Measurements from ENCODE around the gene OR8K1.

The OR8K1 gene

DNA sequence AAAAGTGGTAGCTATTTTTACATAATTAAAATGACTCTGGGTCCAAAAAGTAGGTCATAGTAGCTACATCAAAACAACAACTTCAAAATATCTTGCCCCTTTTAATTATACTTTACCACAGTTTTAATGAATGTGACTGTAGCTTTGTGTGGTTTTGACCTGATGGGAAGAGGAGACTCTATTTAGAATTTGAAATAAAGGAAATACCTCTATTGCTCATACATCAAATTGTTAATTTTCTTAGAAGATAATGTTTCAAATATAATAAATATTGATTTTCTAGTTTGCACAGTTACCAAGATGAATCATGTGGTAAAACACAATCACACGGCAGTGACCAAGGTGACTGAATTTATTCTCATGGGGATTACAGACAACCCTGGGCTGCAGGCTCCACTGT lies at the start of gene OR8K1:
Gene OR8K1, plus strand, starts transcription at position 301 of the 400 bp plus-strand sequence. Its CDS starts 0 bp downstream, at position 301.
- in situ Hi-C loops (cut with MboI; ENCODE audit: low sequenced_read_pairs) = no loop called here

DNA sequence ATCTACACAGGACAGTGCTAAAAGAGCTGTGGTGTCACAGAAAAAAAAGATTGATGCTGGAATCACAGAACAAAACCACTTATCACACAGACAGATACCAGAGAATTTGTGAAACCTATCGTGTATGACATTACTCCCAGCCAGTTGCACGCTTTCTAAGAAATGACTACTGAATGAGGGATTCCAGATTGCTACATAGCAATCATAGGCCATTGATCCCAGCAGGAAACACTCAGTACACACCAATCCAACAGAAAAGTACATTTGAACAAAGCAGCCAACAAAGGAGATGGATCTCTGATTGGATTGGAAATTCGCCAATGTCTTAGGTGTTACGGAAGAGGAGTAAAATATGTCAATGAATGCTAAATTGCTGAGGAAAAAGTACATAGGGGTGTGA lies 48.9 kb upstream of the OR8K1 start:
- in situ Hi-C loops (cut with MboI; ENCODE audit: low sequenced_read_pairs) = no loop called here

DNA sequence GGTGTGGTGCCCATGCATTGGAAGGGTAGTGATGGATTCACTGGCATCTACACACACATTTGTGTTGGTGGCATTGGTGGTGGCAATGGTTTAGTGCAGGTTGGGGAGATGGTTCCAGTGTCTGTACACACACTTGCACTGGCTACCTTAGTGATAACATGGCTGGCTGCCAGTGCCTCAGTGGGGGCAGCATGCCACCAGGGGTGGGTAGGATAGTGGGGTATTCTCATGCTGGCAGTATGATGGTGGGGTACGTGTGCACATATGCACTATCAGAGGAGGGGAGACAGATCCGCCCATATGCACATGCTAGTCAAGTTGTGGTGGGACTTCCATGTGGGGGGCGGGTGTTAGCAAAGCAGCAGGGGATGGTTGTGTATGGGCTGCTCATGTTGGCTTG lies 38.0 kb upstream of the OR8K1 start:
- in situ Hi-C loops (cut with MboI; ENCODE audit: low sequenced_read_pairs) = no loop called here

DNA sequence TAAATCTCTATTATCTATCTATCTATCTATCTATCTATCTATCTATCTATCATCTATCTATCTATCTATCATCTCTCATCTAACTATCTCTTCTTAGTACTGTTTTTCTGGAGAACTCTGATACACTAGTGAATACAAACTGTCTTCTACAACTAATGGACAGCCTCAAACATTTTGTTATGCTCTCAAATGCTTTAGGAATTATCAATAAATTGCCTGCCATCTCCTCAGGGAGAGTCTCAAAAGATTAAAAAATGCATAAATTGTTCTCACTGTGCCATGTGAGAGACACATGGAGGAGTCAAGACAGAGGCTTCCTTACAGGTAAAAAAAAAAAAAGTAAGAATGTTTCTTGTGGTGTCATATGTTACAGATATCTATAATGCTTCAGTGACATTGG lies 31.0 kb upstream of the OR8K1 start, which contains the start of gene OR8K3:
Gene OR8K3, plus strand, starts transcription at position 301 of the 400 bp plus-strand sequence. CDS start 3,163 bp downstream, outside the sequence.
- in situ Hi-C loops (cut with MboI; ENCODE audit: low sequenced_read_pairs) = no loop called here

DNA sequence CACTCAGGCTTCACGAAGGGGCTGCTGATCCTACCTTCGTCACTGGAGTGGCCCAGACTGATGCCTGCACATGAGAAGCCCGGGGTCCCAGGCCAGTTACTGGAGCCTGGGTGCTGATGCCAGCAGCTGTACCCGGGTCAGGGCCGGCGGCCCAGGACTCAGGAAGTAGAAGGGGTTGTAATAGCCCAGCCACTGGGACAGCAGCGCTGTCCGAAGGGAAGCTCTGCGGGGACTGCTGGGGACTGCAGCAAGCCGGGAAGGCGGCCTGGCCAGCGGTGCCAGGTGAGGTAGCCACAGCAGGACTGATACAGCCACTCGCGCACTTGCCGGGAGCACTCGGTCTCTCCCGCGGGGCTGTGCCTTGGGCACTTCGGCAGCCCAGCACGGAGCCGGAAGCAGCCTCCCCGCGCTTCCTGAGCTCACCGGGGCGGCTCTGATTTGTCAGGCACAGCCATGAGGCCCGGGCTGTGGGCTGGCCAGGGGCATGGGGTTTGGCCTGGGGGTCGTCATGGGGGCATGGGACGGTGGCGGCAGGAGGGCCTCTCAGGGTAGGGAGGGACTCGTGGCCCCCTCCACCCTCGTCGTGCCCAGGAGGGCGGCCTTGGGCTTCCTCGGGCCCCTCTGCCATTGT lies 13.9 kb upstream of the OR8K1 start:
- in situ Hi-C loops (cut with MboI; ENCODE audit: low sequenced_read_pairs) = no loop called here

DNA sequence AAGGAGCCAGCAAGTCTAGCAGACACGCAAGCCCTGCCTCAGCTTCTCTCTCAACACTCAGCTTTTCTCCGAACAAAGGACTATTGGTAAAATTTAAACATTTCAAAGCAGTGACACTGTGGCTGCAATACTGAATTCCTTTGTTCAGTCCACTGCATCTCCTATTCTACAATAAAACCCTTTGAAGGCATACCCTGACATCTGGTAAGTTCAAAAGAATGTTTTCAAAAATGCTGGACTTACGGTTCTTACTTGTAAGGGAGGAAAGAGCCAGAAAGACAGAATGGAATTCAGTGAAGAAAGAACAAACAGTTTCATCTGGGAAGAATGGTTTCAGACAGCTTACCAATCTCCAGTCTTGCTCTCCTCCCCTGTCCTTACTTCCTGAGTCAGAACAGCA lies 12.7 kb upstream of the OR8K1 start:
- in situ Hi-C loops (cut with MboI; ENCODE audit: low sequenced_read_pairs) = no loop called here

DNA sequence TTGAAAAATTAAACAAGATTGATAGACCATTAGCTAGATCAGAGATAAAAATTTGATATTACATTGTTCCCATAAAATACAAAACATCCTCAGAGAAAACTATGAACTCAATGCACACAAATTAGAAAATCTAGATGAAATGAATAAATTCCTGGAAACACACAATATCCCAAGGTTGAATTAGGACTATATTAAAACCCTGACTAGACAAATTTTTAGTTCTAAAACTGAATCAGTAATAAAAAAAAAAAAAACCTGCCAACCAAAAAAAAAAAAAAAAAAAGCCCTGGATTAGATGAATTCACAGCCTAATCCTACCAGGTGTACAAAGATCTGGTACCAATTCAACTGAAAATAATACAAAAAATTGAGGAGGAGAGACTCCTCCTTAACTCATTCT lies 5.5 kb upstream of the OR8K1 start:
- in situ Hi-C loops (cut with MboI; ENCODE audit: low sequenced_read_pairs) = no loop called here

DNA sequence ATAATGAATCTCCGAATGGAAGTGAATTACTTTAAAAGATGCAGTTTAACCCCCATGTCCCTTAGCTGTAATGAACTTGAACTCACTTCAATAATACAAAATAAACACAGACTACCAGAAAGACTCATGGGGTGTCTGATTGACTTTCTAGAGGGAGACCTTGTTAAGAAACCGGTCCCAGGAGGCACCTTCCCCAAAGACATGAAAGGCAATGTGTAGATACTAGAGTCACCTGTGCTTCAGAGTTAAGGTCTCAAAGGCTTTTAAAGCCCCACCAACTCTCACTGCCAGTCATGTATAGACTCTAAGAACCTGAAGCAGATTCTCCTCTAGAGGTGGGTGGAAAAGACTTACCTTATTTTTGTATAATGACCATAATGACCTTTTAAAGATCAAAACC lies 8.2 kb downstream of the OR8K1 start, which contains the start of gene OR8J1:
Gene OR8J1, plus strand, starts transcription at position 301 of the 400 bp plus-strand sequence. CDS start 5,956 bp downstream, outside the sequence.
- in situ Hi-C loops (cut with MboI; ENCODE audit: low sequenced_read_pairs) = no loop called here

DNA sequence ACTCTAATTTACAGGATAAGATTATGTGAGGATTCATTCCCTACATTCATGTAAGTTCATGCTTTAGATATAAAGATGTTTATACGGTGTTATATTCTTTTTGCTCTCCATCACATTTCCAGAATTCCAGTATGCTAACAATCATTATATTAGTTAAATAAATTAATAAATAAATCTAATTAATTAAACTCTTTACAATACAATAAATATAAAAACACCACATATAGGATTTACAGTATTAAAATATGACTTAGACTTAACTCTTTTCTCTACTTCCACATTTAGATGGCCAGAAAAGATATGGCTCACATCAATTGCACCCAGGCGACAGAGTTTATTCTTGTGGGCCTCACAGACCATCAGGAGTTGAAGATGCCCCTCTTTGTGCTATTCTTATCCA lies 29.5 kb downstream of the OR8K1 start, which contains the start of gene OR8U1:
Gene OR8U1, plus strand, starts transcription at position 301 of the 400 bp plus-strand sequence. Its CDS starts 0 bp downstream, at position 301.
- in situ Hi-C loops (cut with MboI; ENCODE audit: low sequenced_read_pairs) = no loop called here

DNA sequence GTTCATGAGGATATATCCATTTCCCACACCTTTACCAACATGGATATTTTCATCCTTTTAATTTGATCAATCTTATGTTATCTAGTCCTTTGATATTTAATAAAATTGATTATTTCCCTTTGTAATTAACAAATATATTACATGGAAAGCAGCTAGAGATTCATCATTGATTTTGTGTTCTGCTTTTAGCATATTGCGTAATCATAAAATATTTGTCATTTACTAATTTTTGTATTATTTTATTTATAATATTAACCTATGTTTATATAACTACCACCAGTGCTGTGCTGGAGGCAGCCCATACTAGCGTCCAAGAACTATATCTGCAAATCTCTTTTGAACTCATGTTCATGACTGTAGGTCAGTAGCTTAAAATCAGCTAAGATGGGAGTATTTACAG lies 34.3 kb downstream of the OR8K1 start:
- in situ Hi-C loops (cut with MboI; ENCODE audit: low sequenced_read_pairs) = no loop called here

DNA sequence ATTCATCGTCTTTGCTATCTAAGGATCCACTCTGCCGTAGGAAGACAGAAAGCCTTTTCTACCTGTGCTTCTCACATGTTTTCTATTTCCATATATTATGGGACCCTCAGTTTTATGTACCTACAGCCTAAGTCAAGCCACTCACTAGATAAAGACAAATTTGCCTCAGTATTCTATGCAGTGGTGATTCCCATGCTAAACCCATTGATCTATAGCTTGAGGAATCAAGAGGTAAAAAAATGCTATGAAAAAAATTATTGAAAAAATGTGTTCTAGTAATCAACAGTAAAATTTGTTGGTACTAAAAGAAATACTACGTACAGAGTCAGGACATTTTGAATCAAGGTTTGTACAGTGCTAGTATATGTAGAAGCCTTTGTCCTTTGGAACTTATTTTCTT lies 48.5 kb downstream of the OR8K1 start:
- in situ Hi-C loops (cut with MboI; ENCODE audit: low sequenced_read_pairs) = no loop called here

DNA sequence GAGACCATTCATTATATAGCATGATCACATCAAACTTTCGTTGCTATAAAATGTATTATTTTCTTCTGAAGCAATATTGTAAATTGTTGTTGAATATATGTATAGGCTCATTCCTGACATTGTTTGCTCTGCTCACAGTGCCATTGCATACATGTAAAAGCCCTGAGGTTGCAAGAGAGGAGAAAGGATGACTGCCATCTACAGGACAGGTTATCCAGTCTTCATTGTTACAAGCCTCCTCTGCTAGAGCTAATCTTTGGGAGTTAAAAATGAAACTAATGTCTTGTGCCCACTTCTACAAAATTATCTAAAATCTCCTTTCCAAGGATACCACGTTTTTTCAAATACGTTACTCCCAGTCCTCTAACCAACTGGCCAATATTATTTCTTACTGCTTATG lies 50.2 kb downstream of the OR8K1 start:
- in situ Hi-C loops (cut with MboI; ENCODE audit: low sequenced_read_pairs) = no loop called here
